HG02798 (cell line): ENCODE data around the gene MRPL55.

Experiments used
- ATAC-seq: cut with Tn5 transposase; IDR thresholded peaks from one replicate; pipeline ENCODE4 v1.9.1; 2021; ENCODE audit warnings: mild to moderate bottlenecking; ENCODE audit not compliant: unreplicated experiment, poor library complexity

MRPL55 gene

GRCh38 chr1:228089519-228090380 is 19.3 kb downstream of the MRPL55 start:
- ATAC-seq = peak; percentile 37

GRCh38 chr1:228088586-228089498 is 20.3 kb downstream of the MRPL55 start:
- ATAC-seq = no peak

GRCh38 chr1:228087771-228088251 is 21.3 kb downstream of the MRPL55 start:
- ATAC-seq = no peak

DNA sequence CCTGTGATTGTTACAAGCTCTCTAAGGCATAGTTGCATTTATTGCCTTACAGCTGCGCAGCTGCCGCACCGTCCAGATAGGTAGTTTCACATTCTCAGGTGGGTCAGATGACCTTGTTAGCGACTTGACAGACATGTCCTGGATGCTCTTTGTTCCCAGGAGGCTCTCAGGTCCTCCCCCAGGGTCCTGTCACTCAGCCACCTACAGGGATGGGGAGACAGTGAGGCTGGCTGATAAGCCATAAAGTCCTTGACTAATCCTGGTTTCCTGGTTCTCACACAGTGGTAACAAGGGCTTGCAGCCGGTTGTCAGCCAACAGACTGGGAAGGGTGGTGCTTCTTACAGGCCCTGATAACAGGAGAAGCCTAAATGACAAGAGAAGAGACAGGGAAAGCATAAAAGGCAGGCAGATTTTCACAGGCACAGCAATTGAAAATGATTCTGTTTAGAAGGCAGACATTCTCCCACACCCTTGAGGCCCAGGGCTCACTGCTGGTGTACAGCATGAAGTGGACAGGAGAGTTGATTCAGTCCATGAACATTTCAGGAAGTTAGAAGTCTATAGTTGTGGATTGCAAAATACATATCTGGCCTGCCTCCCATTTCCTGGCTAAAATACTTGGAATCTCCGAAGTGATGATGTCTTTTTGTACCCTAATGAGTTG is 23.7 kb downstream of the MRPL55 start:
- ATAC-seq = no peak

DNA sequence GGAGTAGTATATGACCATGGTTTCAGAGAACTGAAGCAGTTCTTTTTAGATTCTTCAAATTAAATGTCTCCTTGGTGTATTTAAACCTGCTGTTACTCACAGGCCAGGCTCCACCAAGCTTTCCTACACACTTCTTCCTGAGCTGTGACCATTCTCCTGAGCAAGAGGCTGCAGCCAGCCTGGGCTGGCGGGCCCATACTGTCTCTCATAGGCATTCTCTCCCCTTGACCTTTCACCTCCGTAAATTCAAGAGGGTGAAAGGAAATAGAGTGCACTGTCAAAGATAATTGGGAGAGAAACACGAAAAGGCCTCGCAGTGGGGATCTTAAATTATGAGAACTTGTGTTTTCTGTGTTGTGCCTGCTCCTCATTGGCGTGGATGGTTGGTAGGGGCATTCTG is 24.3 kb downstream of the MRPL55 start:
- no peak for ATAC-seq

- ATAC-seq = no peak
Measured at GRCh38 chr1:228084325-228084724, 24.8 kb downstream of the MRPL55 start.

GRCh38 chr1:228083871-228084278 is 25.2 kb downstream of the MRPL55 start:
- ATAC-seq = no peak

- ATAC-seq = no peak
Measured at GRCh38 chr1:228082918-228083870, 25.9 kb downstream of the MRPL55 start.

- ATAC-seq = peak; percentile 83
Measured at GRCh38 chr1:228082214-228082917, 26.7 kb downstream of the MRPL55 start, which contains the start of gene ARF1. ARF1 (plus strand) TSS chr1:228082708; CDS start chr1:228097115, 14,407 bp downstream.

GRCh38 chr1:228081578-228082213 is 27.4 kb downstream of the MRPL55 start:
- peak; percentile 4 for ATAC-seq

DNA sequence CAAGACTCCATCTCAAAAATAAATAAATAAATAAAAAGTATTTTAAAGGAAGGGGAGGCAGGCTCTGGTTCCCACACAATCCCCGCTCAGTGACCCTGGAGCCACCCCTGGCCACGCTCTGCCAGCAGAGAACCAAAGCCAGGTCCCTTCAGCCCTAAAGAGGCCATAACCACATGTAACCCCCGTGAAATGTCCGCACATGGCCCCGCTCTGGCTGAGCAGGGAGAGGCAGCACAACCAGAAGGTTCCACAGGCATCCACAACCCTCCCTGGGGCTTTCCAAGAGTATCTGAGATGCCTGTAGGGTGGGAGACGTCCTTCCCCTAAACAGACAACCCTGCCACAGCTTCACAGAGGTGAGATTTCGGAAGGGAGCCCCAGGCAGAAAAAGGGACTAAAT is 28.0 kb downstream of the MRPL55 start:
- ATAC-seq = no peak

DNA sequence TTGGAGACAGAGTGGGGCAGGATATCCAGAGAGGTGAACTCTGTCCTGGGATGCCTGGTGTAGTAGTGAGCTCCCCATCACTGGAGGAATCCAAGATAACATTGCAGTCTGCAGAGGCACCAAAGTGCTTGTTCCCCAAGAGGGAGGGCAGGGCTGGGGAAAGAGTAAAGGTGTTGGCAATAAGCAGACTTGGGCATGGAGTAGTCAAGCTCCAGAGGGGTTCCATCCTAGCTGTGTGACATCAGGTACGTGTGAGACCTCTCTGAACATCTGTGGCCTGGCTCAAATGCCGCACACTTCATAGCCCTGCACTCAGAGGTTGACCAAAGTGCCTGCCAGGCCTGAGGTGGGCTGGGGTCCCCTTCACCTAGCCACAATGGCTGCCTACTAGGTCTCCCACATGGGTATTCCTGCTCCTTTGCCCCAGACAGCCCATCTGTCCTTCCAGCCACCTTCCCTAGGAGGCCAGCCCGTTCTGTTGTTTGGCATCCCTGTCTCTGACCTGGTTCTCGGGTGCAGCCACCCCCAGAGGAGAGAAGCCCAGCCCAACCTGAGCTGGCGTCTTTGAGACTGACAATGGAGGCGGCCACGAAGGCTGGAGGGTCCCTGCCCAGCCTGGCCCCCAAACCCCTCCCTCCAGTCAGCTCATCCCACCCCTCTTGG is 29.4 kb downstream of the MRPL55 start:
- ATAC-seq = no peak

GRCh38 chr1:228079013-228079412 is 30.1 kb downstream of the MRPL55 start:
- ATAC-seq = no peak

DNA sequence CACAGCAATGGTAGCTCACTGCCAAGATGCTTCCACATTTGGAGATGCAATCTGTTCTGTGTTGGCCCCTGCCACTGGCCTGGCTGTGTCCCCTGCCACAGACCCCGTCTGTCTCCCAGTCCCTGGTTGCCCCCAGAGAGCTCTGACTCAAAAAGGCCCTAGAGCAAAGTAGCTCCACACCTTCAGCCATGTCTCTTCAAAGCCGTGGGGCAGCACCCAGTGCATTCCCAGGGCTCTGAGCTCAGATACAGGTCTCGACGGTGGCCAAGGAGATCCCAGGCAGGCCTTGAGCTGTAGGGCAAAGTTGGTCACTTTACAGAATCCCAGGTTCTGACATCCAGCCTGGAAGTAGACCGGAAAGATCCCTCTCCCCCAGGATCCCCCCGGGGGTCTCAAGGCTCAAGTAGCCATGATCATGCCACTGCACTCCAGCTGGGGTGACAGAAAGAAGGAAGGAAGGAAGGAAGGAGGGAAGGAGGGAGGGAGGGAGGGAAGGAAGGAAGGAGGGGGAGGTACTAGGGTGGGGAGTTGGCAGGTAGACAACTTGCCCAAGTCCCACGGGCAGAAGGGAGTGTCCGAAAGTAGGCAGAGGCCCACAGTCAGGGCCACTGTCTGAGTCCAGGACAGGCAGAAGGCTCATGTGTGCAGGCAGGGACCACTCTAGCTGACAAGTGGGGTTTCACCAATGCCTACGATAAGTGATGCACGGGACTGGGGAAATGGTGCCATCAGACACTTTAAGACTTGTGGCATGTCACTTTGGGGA is 31.4 kb downstream of the MRPL55 start:
- ATAC-seq = no peak

GRCh38 chr1:228076796-228077430 is 32.2 kb downstream of the MRPL55 start:
- no peak for ATAC-seq

DNA sequence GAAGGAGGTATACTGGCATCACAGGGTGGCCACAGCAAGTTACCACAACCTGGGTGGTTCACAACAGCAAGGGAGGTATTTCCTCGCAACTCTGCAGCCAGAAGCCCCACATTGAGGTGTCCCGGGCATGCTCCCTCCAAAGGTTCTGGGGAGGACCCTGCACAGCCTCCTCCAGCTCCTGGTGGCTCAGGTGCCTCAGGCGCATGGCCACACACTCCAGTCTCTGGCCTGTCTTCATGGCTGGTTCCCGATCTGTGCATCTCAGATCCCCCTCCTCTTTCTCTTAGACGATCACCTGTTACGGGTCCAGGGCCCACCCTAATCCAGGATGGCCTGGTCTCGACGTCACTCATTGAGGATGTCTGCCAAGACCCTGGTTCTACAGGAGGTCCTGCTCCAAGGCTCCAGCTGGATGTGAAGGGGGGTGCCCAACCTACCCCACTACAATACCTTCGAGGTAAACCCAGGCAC is 33.3 kb downstream of the MRPL55 start:
- no peak for ATAC-seq
